Tongue (tissue), 2 donors: ENCODE results near the gene C2CD4C. TPM values are rescaled to one million over a fixed set of nuclear protein-coding genes. Genes with fewer than 3 reads are reported as not detected.
A peak's percentile ranks its signal among the peaks of the same experiment; 100 is the strongest.
"Not testable (repeated sequence)": the region's sequence is repeated elsewhere in the genome, so short reads cannot be mapped to it uniquely, and the experiment has no call there.

Experiments used
- DNase-seq: peaks from one replicate; pipeline ENCODE4 v3.0.0-alpha.2; 2015
- total RNA-seq: library from RNA; depleted of rRNA; stranded (reverse); fragments of >200 nt; gene quantifications from one replicate; pipeline ENCODE4 v1.2.3, GENCODE V29; 2014

Gene C2CD4C
- total RNA-seq, 1 donor from 2014 or later: 1.6 TPM

- no peak for DNase-seq
Observed at GRCh38 chr19:413756-414420, 4.9 kb upstream of the C2CD4C start.

- DNase-seq: peak; percentile 64
Observed at GRCh38 chr19:412356-413355, 3.7 kb upstream of the C2CD4C start.

GRCh38 chr19:411723-412355, 2.9 kb upstream of the C2CD4C start:
- no peak for DNase-seq

GRCh38 chr19:411121-411722, 2.3 kb upstream of the C2CD4C start:
- not testable (repeated sequence) for DNase-seq

GRCh38 chr19:410243-410781, 1.4 kb upstream of the C2CD4C start:
- no peak for DNase-seq

- DNase-seq: no peak
Observed at GRCh38 chr19:409516-410242, 732 bp upstream of the C2CD4C start.

DNA sequence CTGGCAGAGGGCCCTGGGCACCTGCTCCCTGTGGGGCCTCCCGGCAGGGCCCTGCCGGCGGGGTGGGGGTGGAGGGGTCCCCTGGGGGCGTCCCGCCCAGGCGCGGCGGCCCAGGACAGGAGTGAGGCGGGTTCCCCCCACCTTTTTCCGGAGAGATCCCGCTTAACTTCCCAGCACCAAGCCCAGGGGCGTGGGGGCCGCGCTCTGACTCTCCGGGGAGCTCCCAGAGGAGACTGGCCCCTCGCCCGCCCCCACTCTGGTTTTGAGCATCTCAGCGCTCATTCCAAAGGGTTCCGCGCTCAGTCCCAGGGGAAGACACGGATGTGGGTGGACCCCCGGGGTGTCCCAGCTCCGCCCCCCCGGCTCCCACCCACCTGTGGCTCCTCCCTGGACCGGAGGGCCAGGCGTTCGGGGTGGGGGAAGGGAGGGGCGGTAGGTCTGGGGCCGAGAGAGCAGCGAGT, 476 bp downstream of the C2CD4C start:
- DNase-seq: peak; percentile 24

- DNase-seq: no peak
Observed at GRCh38 chr19:407511-408440, 1.2 kb downstream of the C2CD4C start.

DNA sequence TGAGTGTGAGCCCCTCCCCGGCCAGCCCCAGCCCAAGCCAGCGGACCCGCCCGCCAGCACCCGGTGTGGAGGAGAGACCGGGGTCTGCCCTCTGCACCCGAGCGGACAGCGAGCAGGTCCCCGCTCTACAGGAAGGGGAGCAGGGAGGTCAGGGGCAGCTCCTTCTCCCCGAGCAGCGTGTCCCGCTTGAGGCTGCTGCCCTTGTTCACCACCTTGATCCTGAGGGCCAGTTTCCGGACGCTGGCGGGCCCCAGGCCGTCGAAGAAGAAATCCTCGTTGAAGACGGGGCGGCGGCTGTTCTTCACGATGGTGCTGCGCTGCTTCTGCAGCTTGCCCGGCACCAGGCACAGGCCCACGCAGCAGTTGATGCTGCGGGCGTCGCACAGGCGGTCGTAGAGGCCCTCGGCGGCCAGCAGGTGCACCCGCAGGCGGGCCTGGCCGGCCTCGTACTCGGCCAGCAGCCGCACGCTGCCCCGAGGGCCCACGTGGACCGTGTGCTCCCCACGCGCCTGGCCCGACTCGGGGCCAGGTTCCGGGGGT, 1.9 kb downstream of the C2CD4C start:
- DNase-seq: no peak

DNA sequence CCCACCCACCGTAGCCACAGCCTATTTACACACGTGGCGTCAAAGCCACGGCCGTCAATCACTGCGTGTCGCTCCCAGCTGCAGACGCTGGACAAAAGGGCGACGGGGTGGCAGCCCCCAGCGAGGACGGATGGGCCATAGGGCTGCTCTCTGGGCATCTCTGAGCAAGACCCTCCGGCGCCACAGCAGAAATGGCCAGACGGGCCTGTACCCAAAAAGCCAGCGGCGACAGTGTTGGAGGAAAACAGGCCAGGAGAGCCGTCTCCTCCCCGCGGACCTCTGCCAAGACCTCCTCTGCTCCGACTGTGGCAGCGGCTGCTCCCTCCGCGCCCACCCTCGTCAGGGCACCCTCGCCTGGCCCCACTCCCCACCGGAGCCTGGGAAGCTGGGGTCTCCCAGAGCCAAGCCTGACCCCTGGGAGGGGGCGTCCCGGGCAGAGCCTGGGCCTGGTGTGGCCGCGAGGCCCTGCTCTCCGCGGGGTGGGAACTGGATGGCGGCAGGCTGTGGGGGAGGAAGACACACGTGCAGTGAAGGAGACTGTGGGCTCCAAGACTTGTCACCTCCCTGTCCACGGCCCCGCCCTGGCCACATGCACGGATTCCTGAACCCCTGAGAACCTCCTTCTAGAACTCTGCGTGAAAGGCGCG, 2.7 kb downstream of the C2CD4C start:
- no peak for DNase-seq

DNA sequence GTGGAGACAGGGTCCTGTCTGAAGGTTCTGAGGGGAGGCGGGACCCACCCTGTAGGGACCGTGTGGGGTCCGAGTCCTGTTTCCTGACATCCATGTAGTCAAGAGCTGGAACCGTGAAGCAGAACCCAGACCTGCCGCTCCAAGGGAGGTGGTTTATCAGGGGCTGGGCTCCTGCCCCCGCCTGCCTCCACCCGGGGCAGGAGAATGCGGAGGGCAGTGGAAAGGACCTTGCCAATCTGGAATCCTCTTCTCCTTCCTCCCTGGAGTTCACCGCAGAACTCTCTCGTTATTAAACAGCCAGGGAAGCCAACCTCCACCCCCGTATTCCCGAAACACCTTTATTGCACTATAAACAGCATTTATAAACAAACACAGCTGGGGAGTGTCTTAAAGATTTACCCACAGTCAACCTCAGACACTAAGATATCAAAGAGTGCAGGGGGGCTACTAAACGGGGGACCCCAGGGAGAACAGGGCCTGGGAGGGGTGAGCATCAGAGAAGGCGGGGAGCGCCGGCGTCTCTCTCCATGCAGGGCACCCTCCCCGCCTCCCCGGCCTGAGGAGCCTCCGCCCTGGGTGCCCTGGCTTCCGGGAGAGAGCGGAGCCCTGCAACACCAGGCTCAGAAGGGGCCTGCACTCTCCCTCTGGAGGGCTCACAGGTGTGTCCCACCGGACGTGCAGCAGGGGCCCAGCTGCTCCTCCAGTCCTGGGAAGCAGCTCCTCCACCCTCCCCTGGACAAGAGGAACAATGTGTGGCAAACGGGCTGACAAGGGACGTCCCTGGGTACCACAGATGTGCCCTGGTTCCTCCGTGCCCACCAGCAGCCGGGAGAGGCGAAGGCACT, 3.6 kb downstream of the C2CD4C start:
- DNase-seq: no peak

DNA sequence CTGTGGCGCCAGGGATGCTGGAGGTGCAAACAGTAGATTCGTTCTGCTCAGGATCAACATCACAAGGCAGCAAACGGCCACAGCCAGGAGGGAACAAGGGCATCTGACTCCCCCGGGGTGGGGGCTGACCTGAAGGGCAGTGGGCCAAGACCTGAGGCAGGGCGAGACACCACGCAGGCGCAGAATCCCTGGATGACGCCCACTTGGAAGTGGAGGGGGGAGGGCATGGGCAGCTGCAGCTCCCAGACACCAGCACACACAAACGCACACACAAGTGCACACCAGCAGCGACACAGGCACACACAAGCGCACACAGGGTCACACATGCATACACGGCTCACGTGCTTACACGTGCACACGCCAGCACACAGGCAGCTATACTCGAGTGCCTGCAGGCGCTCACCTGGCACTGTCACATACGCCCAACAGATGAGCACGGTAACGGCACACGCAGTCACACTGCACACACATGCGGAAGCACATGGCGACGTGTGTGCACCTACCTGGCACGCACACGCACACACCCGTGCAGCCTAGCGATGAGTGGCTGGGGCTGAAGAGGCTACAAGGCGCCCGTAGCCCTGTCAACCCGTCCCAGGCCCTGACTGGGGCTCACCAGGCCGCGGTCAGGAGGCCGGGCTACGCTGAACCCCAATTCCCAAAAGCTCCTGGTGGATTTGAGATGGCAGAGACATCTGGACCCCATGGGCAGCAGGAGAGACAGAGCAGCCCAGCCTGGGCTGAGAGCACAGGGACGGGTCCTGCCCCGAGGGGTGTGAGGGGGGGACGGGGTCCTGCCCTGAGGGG, 5.5 kb downstream of the C2CD4C start:
- no peak for DNase-seq

DNA sequence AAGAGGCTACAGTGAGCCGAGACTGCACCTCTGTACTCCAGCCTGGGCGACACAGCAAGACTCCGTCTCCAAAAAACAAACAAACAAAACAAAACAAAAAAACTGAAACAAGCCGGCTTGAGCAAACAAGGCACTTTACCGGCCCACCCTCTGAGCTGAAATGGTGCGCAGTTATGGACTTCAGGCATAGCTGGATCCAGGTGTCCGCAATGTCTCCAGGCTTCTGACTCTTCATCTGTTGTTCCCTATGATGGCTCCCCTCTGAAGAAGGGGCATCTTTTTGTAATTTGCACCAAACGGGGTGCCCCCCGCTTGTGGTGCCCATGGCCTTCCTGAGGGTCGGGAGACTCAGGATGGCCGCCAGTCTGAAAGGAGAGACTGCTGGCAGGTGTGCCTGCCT, 6.2 kb downstream of the C2CD4C start:
- no peak for DNase-seq

- DNase-seq: no peak
Observed at GRCh38 chr19:401866-402511, 7.0 kb downstream of the C2CD4C start.

DNA sequence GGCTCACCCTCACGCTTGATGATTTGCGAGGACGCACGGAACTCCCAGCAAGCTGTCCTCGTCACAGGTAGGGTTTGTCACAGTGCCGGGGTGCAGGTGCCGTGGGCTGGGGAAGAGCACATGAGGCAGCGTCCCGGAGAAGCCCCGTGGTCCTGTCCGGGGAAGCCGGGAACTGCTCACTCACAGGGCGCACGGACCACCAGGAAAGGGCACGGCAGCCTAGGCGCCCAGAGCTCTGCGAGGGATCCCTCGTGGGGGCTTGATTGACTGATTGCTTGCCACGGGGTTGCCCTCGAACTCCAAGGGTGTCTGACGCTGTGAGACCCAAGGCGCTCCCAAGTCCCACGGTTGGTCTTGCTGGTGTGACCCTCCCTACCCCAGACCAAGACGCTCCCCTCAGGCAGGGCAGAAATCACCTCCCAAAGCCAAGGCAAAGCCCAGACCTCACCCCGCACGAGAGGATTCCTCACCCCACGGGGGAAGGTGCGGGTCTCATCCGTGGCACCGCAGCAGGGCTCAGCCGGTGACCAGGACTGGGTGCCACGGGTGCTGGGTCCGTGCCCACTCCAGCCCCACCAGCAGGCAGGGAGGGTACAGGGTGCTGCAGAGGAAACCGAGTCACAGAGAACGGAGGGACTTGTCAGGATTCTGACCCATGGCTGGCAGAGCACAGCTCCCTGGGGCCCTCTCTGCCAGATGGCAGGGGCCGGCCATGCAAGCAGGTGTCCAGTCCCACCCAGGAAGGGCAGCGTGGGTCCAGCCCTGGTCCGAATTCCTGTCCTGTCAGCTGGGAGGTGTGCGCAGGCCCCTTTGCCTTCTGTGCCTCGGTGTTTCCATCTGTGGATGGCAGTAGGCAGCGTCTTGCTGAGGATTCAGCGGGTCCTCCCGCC, 7.7 kb downstream of the C2CD4C start:
- DNase-seq: no peak

DNA sequence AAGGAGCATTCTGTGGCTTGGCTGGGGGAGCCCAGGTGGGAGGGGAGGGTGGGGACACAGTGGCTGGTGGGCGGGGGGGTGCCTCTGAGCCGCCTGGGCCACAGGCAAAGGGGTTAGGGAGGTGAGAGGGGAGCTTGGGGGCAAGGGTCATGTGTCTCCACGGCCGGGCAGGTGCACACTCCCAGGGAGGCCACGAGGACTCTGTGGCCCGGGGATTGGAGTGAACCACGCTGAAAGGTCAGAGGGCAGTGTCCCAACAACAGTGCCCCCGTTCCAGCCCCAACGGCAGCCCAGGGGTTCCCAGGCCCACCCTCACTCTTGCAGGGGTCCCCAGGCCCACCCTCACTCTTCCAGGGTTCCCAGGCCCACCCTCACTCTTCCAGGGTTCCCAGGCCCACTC, 9.6 kb downstream of the C2CD4C start:
- DNase-seq: no peak
